ENCODE results near the gene MED27.

Gene MED27

DNA sequence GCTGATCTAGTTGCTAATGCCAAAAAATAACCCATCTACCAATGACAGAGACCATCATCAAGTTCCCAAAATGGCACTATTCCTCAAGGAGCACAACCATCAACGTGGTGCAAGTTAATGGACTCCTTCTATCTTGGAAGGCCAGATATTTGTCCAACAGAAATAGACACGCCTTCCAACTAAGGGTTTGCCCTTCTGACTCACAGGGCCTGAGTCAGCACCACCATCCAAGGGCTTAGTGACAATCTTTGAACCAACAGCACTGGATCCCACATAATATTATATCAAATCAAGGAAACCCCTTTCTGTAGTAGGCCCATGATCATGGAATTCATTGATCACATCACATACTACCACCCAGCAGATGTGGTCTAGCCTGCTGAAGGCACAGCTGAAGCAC lies 84.3 kb downstream of the MED27 start:
- DNase-seq (ENCODE audit: low read depth in 2 of 2), result no peak

DNA sequence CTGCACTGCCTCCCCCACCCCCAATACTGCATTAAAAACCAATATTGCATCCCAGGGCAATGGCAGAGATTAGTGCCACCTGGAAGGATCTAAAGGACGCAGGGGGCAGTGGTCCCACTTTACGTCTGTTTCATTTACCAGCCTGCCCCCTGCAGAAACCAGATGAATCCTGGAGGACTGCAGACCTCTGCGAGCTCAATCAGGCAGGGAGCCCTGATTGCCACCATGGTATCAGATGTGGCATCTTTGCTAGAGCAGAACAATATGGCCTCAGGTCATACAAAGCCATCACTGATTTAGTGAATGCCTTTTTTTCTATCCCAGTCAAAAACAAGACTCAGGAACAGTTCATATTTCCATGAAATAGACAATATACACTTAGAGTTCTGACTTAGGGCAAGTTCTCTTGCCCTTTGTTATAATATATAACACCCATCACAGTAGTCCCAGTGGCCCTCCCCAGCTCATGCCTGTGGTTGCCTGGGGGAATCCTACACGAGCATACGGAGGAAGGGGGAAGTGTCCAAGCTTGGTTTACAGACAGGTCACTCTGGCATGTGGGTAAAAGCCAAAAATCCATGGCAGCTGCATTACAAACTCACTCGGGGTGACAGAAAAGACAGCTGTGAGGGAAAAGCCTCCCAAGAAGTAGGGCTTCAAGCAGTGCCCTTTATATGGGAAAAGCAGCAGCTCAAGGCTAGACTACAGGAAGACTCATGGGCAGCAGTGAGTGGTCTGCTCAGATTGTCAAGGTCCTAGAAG lies 85.1 kb downstream of the MED27 start:
- no peak for DNase-seq (ENCODE audit: low read depth in 2 of 2)

DNA sequence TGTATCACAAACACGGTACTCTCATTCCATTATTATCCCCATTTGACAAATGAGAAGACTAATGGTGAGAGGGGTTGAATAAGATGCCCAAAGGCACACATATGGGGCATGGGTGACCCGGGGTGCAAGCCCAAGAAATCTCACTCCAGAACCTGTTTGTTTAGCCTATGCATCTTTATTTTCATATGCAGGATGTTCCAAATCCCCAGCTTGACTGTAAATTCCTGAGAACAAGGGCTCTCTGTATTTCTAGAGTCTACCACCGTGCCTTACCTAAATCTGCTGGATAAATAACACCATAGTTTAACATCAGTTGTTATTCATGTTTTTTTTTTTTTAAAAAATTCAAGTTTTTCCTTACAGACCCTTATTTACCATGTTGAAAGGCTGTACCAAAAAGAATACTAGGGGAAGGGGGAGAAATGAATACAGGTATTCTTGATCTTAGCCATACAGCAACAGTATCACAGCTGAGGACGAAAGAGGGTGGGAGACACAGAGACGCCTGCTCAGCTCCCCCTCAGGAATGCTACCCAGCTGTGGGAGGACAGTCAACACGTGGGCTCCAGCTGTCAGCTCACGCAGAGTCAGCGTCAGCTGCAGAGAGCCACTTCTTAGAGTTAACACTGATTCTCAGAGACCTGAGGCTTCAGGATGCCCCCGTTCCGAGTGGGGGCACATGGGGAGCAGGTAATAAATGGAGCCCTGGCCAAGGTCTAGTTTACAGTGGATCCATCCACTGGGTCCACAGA lies 86.6 kb downstream of the MED27 start:
- no peak for DNase-seq (ENCODE audit: low read depth in 2 of 2)

- no peak for DNase-seq (ENCODE audit: low read depth in 2 of 2)
These were observed 92.4 kb downstream of the MED27 start for GRCh38 chr9:131987232-131987631.

DNA sequence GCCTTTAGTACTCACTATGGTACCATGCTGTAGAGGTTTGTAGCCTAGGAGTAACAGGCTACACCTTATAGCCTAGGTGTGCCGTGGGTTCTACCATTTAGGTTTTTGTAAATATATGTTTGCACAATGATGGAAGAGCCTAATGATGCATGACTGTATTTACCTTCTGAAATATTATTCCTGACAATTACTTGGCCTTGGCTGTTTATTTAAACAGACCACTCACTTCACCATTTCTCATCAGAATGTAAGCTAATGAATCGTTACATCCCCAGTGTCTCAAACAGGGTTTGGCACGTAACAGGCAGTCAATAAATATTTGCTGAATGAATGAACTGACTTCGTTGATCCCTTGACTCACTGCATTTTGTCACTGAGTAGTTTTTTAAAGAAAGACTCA lies 93.1 kb downstream of the MED27 start:
- no peak for DNase-seq (ENCODE audit: low read depth in 2 of 2)

GRCh38 chr9:131986089-131986488 lies 93.6 kb downstream of the MED27 start:
- no peak for DNase-seq (ENCODE audit: low read depth in 2 of 2)

- DNase-seq (ENCODE audit: low read depth in 2 of 2), result no peak
These were observed 95.1 kb downstream of the MED27 start for GRCh38 chr9:131984564-131984963.

DNA sequence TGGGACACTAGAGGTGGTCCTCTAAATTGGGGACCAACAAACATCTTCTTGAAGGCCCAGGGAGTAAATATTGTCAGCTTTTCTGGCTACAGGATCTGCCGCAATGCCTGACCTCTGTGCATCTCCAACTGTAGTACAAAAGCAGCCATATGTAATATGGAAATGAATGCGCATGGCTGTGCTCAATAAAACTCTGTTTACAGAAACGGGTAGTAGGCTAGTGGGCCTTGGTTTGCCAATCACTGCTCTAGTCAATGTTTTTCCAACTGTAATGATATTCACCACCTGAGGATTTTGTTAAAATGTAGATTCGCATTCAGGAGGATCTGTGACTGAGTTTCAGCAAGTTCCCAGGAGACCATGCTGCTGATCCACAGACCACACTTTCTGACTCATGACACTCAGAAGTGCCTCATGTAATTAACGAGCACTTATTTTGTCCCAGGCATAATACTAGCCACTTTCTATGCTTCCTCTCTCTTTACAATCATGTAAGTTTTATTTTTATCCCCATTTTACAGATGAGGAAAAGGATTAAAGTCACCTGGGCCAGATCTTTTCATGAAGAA lies 96.9 kb downstream of the MED27 start:
- no peak for DNase-seq (ENCODE audit: low read depth in 2 of 2)

DNA sequence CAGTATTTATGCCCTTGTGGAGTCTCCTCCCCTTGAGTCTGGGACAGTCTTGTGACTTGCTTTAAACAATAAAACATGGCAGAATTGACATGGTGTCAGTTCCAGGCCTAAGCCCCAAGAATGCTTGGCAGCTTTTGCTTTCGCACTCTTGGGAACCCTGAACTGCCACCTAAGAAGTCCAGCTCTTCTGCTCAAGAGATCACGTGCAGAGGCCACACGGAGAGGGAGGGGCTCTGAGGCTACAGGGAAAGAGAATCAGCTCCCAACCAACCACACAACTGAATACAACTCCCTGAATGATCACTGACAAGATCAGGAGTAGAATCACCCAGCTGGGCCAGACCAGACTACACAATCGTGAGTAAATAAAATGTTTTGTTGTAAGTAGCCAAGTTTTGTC lies 97.6 kb downstream of the MED27 start:
- DNase-seq (ENCODE audit: low read depth in 2 of 2), result no peak

DNA sequence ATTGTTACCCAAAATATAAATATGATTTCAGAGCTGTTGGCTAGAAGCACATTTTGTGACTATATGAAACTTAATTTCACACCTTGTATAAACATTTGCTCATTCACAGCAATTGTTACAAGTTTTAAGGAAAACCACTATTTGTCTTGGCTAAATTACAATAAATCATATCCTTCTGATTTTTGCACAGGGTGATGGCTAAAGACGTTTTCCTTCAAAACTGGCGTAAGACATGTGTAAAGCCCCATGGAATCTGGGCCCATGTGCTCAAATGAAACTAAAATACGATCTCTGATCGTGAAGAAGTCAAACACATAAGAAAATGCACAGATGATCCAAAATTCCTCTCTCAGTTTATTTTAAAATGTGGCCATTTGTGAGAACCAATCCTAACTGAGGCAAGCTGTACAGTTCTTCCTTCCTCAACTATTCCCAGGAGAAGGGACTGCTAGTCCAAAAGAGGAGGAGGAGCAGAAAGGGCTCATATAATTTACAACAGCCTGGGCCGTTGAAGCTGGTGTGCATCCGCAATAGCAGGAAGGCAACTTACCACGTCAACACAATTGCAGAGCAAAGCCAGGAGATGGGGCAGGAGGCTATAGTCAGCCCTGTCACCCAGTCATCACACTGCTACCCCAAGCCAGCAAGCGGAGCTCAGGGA lies 98.4 kb downstream of the MED27 start:
- no peak for DNase-seq (ENCODE audit: low read depth in 2 of 2)

DNA sequence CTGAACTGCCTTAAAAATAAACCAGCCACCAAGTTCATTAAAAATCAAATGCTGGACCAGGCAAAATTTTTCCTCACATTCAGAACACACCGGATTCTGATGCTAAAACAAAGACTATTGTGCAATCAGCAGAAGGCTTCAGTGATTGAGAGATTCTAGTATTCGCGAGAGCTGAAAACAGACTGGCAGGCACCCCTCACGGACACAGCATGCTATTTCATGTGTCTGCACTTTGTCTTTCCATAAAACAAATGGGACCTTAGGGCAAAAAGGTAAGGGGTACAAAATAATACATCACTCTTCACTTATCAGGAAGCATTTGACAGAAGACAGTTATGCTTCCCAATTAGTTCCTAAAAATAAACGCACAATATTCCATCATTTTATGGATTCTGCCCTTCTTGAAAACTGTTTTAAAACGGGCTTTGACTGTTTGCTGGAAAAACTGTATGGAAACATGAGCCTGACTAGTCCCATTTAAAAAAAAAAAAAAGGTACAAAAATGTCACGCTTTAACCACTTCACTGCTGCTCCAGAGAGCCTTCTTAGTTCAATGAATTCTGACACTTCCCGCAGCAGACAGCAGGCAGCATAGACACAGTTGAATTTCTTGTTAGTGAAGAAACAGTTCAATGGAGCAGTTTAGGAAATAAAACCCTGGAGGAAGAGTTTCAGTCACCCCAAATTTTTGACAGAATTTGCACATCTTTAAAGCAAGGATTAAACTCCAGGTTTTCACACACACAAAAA lies 99.2 kb downstream of the MED27 start:
- DNase-seq (ENCODE audit: low read depth in 2 of 2), result no peak

- DNase-seq (ENCODE audit: low read depth in 2 of 2), result no peak
These were observed 102.4 kb downstream of the MED27 start for GRCh38 chr9:131977109-131977838.

DNA sequence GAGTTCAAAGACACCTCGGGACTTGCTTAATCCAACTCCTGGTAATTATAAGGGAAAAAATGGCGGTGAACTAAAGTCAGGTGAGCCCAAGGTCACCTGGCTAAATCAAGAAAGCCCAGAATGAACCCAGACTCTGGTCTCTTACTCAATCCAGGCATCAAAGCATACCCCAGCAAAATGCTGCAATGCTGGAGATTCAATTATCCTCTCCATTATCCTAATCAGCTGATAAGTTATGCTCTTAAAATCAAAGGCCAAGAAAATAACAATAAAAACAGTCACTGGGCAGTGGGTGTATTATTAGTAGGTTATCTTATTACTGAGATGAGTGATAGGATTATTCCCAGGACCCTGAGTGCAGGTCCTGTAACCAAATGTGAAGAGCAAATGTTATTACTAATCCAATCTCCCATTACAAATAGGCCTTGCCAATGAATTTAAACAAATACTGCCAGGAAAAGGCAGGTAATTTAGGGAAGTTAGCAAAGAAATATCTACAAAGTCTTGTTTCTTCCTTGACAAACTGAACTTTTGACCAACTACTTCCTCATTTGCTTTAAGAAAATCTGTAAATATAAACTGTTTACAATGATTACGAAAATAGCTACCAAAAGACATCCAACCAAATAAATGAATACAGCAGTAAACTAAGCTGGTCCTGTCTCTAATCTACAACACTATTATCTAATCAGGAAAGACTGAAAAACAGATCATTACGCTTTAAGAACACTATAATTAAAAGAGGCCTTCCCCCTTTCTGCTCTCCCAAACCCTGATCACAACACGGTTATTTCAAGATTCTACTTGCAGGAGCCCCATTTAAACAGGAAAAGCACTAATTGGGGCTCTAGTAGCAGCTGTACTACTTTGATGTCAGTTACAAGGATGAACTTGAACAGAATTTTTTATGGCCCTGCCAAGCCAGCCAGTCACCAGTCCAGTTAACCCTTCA lies 103.2 kb downstream of the MED27 start:
- DNase-seq (ENCODE audit: low read depth in 2 of 2), result no peak

DNA sequence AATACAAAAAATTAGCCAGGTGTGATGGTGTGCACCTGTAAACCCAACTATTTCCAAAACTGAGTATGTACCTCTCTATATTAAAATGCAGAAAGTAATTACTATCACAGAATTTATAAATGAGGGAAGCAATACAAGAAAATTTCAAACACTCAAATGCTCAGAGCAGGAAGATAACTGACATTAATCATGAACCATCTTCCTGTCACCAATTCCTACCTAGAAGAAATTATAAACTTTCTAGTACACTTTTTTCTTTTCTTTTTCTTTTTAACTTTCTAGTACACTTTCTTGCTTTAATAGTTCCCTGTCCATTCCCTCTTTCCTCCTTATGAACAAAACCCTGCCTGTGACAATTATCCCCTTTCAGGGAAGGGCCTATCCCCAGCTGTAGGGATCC lies 106.8 kb downstream of the MED27 start:
- no peak for DNase-seq (ENCODE audit: low read depth in 2 of 2)

DNA sequence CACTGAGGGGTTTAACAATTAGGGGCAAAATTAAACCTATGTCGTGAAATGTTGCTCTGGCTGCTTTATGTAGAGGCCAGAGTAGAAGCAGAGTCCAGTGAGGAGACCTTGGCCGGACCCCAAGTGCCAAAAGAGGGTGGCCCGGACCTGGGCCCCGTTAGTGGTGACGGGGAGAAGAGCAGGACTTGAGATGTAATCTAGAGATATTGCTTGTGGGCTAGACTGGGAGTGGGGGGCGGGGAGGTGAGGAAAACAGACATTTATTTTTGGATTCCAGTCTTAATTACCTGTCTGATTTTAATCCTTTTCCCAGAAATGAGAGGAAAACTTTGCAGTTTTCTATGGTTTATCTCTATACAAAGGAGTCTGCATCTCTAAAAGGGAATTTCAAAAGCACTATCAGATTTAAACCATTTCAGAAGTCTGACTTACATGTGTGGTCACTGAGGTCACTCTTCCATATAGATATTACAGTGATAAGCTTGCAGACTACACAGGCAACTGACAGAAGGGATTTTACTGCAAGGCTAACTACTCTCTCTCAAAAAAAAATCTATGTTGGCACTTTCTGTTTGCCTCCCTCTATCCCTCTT lies 108.1 kb downstream of the MED27 start:
- DNase-seq (ENCODE audit: low read depth in 2 of 2), result no peak

DNA sequence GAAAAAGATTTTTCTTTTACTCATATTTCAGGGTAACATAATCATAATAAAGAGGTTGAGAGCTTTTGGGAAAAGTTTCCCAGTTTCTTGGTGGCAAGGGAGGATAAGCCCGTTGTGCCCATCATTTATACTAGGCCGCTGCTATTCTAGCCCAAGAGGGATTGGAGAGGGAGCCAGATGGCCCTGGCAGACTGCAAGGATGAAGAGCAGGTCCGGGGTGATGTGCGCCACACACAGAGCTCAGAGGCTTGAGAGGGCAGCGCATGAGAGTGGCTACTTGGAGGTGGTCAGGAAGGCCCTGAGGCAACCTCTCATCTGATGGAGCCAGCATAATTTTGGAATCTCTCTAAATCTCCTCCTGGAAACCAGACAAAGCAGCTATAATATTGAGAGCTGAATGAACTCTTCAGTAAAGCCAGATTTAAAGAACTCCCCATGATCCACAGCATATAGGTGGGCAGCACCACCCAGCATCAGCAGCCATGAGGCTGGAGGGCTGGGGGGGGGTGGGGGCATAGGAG lies 110.1 kb downstream of the MED27 start:
- no peak for DNase-seq (ENCODE audit: low read depth in 2 of 2)

DNA sequence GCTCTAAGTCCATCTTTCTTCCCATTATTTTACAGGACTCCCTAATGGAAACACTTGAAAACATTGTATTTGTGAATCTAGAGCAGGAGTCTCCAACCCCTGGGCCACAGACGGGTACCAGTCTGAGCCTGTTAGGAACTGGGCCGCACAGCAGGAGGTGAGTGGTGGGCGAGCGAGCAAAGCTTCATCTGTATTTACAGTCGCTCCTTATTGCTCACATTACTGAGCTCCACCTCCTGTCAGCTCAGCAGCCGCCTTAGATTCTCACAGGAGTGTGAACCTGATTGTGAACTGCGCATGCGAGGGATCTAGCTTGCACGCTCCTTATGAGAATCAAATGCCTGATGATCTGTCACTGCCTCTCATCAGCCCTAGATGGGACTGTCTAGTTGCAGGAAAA lies 111.0 kb downstream of the MED27 start:
- DNase-seq (ENCODE audit: low read depth in 2 of 2), result no peak

DNA sequence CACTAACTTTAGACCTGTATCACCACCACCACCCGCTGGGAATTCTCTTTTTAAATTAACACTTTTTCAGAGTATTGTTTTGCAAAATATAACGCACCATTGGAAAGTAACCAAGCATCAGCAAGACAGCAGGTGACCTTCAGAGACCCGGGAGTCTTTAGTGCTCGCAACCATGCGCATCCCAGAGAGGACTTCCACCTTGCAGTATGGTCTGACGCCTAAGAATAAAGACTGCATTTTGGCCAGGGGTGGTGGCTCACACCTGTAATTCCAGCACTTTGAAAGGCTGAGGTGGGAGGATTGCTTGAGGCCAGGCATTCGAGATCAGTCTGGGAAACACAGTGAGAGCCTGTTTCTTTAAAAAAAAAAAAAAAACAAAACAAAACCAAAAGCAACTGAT lies 113.8 kb downstream of the MED27 start:
- DNase-seq (ENCODE audit: low read depth in 2 of 2), result no peak

DNA sequence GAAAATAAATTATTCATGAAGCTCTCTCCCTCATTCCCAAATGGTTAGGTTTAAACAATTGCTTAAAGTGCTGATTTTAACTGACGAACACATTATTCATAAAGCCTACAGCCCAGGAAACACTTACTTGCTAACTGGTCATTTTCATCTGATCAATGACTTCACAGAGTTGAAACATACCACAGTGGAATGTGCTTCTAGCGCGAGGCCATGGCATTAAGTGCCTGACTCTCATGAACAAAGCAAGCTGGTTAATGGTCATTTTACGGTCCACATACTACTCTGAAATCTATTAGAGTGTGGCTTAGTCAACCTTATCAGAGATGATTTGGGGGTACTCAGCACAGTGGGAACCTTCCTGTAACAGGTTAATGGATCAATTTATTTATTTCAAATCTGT lies 114.6 kb downstream of the MED27 start:
- DNase-seq (ENCODE audit: low read depth in 2 of 2), result no peak

All from activated CD8-positive, alpha-beta memory T cell treated with anti-CD3 and anti-CD28 coated beads for 4 hours (primary cell).